Endothelial cell of umbilical vein (primary cell): Measurements from ENCODE around the gene TNFRSF4. TPM values are rescaled to one million over a fixed set of nuclear protein-coding genes. Genes with fewer than 3 reads are reported as not detected.

Source experiments
- BruUV-seq: library from RNA; stranded (reverse); fragments of 400-500 nt; replicated peaks from 2 replicates; lab custom pipeline; 2021; lab: Mats Ljungman, UMichigan
- CTCF ChIA-PET: fragments of 300-600, 350-600 bp; sonication (Branson Sonifier 250); formaldehyde crosslinking; loops from one replicate; lab custom pipeline; 2021; ENCODE audit warnings: antibody characterized with exemption, inconsistent platforms; lab: Charles Lee
- POLR2A ChIA-PET: fragments of 300-600, 350-600 bp; sonication (Branson Sonifier 250); formaldehyde crosslinking; loops from one replicate; lab custom pipeline; 2021; ENCODE audit warnings: antibody characterized with exemption, inconsistent platforms; lab: Charles Lee
- DNase-seq: peaks from one replicate; pipeline ENCODE4 v3.0.0-alpha.2; 2011; ENCODE audit warnings: low read depth, low spot score
- FAIRE-seq: peaks from 2 replicates; lab custom pipeline; 2011; peaks lifted over from hg19 to GRCh38; lab: Jason Lieb, UNC
- H2AFZ ChIP-seq: 2 replicates; pipeline ENCODE4 v1.6.0; 2012; ENCODE audit warnings: low read depth, low read length, control low read depth, inconsistent platforms
- H3K27ac ChIP-seq: 2 replicates; pipeline ENCODE4 v1.5.1; 2011; ENCODE audit warnings: low read depth, mild to moderate bottlenecking, control low read depth, low read length, moderate library complexity; ENCODE audit not compliant: insufficient read depth
- H3K27me3 ChIP-seq, 2 experiments: 2 replicates each; pipeline versions ENCODE4 v1.6.0 to v1.6.1; 2011; ENCODE audit warnings: low read length in 2 of 2, mixed read lengths in 1 of 2; ENCODE audit not compliant: control insufficient read depth in 2 of 2, insufficient read depth in 2 of 2
- H3K36me3 ChIP-seq, 2 experiments: 2 replicates in 1 of 2; 3 replicates in 1 of 2; pipeline ENCODE4 v1.5.1; 2011; ENCODE audit warnings: low read length in 2 of 2, mild to moderate bottlenecking in 1 of 2, moderate library complexity in 1 of 2; ENCODE audit not compliant: control insufficient read depth in 2 of 2, insufficient read depth in 2 of 2; ENCODE audit errors: extremely low read depth in 1 of 2
- H3K4me1 ChIP-seq: 3 replicates; pipeline ENCODE4 v1.5.1; 2011; ENCODE audit warnings: mild to moderate bottlenecking, low read length; ENCODE audit not compliant: control insufficient read depth, insufficient read depth; ENCODE audit errors: extremely low read depth
- H3K4me2 ChIP-seq: 2 replicates; pipeline ENCODE4 v1.6.1; 2011; ENCODE audit warnings: low read length, control low read depth, mixed read lengths; ENCODE audit not compliant: insufficient read depth
- H3K4me3 ChIP-seq, 3 experiments: fragments of 200-600 bp in 1 of 3; sonication (generic), shearing (Covaris generic) in 1 of 3; replicated peaks in 1 of 3; 2 replicates each; pipeline ENCODE4 v1.5.1; 2011 to 2016; ENCODE audit warnings: control low read depth in 3 of 3, low read length in 3 of 3, mild to moderate bottlenecking in 2 of 3, inconsistent platforms in 1 of 3, low read depth in 1 of 3, moderate library complexity in 1 of 3; ENCODE audit not compliant: insufficient read depth in 1 of 3
- H3K79me2 ChIP-seq: 2 replicates; pipeline ENCODE4 v1.6.0; 2012; ENCODE audit warnings: low read length, inconsistent platforms; ENCODE audit not compliant: control insufficient read depth, insufficient read depth
- H3K9ac ChIP-seq: replicated peaks from 2 replicates; pipeline ENCODE3; 2011; ENCODE audit warnings: low read length, control low read depth; ENCODE audit not compliant: insufficient read depth; ENCODE audit errors: extremely low read depth
- H3K9me1 ChIP-seq: replicated peaks from 3 replicates; pipeline ENCODE4 v1.6.0; 2011; ENCODE audit warnings: mild to moderate bottlenecking, low read length; ENCODE audit not compliant: control insufficient read depth, insufficient read depth; ENCODE audit errors: extremely low read depth
- H3K9me3 ChIP-seq: replicated peaks from 2 replicates; pipeline ENCODE4 v1.5.1; 2012; ENCODE audit warnings: low read length, inconsistent platforms; ENCODE audit not compliant: control insufficient read depth, insufficient read depth
- H4K20me1 ChIP-seq: replicated peaks from 2 replicates; pipeline ENCODE3; 2011; ENCODE audit warnings: mild to moderate bottlenecking, low read length; ENCODE audit not compliant: control insufficient read depth, insufficient read depth; ENCODE audit errors: extremely low read depth
- CTCF ChIP-seq, 2 donors: IDR thresholded peaks; 1 replicate in 1 of 2; 2 replicates in 1 of 2; pipeline ENCODE4 v1.5.1; 2011; ENCODE audit warnings: low read length in 2 of 2, mild to moderate bottlenecking in 2 of 2, moderate library complexity in 2 of 2, control low read depth in 1 of 2, inconsistent platforms in 1 of 2, low read depth in 1 of 2; ENCODE audit not compliant: insufficient read depth in 1 of 2; ENCODE audit errors: extremely low read depth in 1 of 2
- EZH2 ChIP-seq: IDR thresholded peaks from 2 replicates; pipeline ENCODE4 v1.6.1; 2012; ENCODE audit warnings: borderline replicate concordance, low read depth, mild to moderate bottlenecking, moderate library complexity, low read length, inconsistent platforms; ENCODE audit not compliant: severe bottlenecking
- FOS ChIP-seq: IDR thresholded peaks from 2 replicates; pipeline ENCODE4 v1.6.1; 2011; ENCODE audit warnings: mild to moderate bottlenecking, low read length, moderate library complexity, borderline replicate concordance; ENCODE audit not compliant: insufficient read depth
- GATA2 ChIP-seq: IDR thresholded peaks from 2 replicates; pipeline ENCODE4 v1.7.0; 2011; ENCODE audit warnings: low read depth, mild to moderate bottlenecking, moderate library complexity, mixed read lengths, low read length; ENCODE audit not compliant: insufficient read length, insufficient read depth
- JUN ChIP-seq: IDR thresholded peaks from 2 replicates; pipeline ENCODE4 v1.6.1; 2011; ENCODE audit warnings: borderline replicate concordance, low read depth; ENCODE audit not compliant: insufficient read length, insufficient read depth
- MAX ChIP-seq: IDR thresholded peaks from 2 replicates; pipeline ENCODE4 v1.6.1; 2011; ENCODE audit not compliant: insufficient read depth, insufficient read length
- MYC ChIP-seq: IDR thresholded peaks from one replicate; pipeline ENCODE4 v1.6.1; 2011; ENCODE audit warnings: mild to moderate bottlenecking, low read depth, low read length
- POLR2A ChIP-seq: IDR thresholded peaks from 2 replicates; pipeline ENCODE4 v1.6.1; 2012; ENCODE audit warnings: low read depth, mild to moderate bottlenecking, control low read depth, low read length
- POLR2AphosphoS5 ChIP-seq: IDR thresholded peaks from 2 replicates; pipeline ENCODE4 v1.6.1; 2012; ENCODE audit warnings: low read depth, mild to moderate bottlenecking, control low read depth, low read length, moderate library complexity; ENCODE audit not compliant: insufficient read depth
- dilution Hi-C: fragments of 300-500 bp; cut with MboI; formaldehyde crosslinking; loops from one replicate; pipeline ENCODE4 v1.15.0; 2019; ENCODE audit warnings: low sequenced_read_pairs; ENCODE audit not compliant: extremely low pct_ligation_motif_present
- intact Hi-C: fragments of 100-400 bp; cut with micrococcal nuclease; formaldehyde crosslinking; loops from one replicate; pipeline ENCODE4 v1.10.0; 2022
- polyA plus RNA-seq, 4 experiments: library from polyadenylated mRNA; depleted of rRNA in 3 of 4; stranded (reverse) in 3 of 4; unstranded in 1 of 4; fragments of >200 nt; gene quantifications; 2 replicates each; pipeline versions ENCODE4 v1.2.1 to v1.2.3, GENCODE V29; 2011 to 2012; ENCODE audit warnings: missing spikeins in 1 of 4
- total RNA-seq: library from RNA; stranded (reverse); gene quantifications from 2 replicates; pipeline ENCODE4 v1.2.3, GENCODE V29; 2021

TNFRSF4 gene
- total and polyA plus RNA-seq, 2 donors (not counting 3 experiments of a cell fraction or from before 2014, with no cell fraction given) = 0.55 to 1.5 TPM

- no peak overlapping the region for H3K27ac ChIP-seq
- no peaks in the 10 kb centered on the region for H3K9me3 ChIP-seq
- no peak overlapping the region for H3K9ac ChIP-seq
- H3K27me3 ChIP-seq = peaks cover 9 to 10% of the 10 kb centered on the region in 2 experiments
- no peaks in the 10 kb centered on the region for H3K79me2 ChIP-seq
- TF ChIP-seq CTCF (IDR thresholded peaks at IDR 0.05; ENCODE audit: extremely low read depth in 1 of 2, insufficient read depth in 1 of 2, low read depth in 1 of 2, low read length in 2 of 2) (no peak), GATA2 (no peak), MAX (no peak), JUN (no peak), POLR2A (no peak), MYC (no peak), FOS (no peak), POLR2AphosphoS5 (no peak), EZH2 (no peak)
- DNase-seq = no peak
- ChIA-PET CTCF (interaction anchor here (0.7 to 1.5 kb wide), 3 partner anchors 46 to 184 kb away, joined by 3 read pairs; no protein-coding TSS in a partner anchor), POLR2A (no interaction called here)
- intact Hi-C loops = no loop called here
- H4K20me1 ChIP-seq = no peaks in the 10 kb centered on the region
- dilution Hi-C loops = no loop called here
- no peak for FAIRE-seq
- H3K4me3 ChIP-seq = no peak overlapping the region
- no peaks in the 10 kb centered on the region for H3K36me3 ChIP-seq
- no peaks in the 10 kb centered on the region for H3K9me1 ChIP-seq
- H2AFZ ChIP-seq = no peak overlapping the region
- no peaks in the 10 kb centered on the region for H3K4me1 ChIP-seq
- BruUV-seq = no TSS peak
- H3K4me2 ChIP-seq = no peak overlapping the region
Measured at GRCh38 chr1:1168451-1169411, 45.2 kb downstream of the TNFRSF4 start.
